ENCODE data around the gene ZNF598.
A peak's percentile ranks its signal among the peaks of the same experiment; 100 is the strongest.

ZNF598 gene

GRCh38 chr16:2009791-2010510 lies at the start of gene ZNF598:
ZNF598 (minus strand) TSS chr16:2009821.
- DNase-seq (ENCODE audit: low read depth, low spot score) = no peak

GRCh38 chr16:2058872-2059271 lies 49.3 kb upstream of the ZNF598 start:
- no peak for DNase-seq (ENCODE audit: low read depth, low spot score)

- DNase-seq (ENCODE audit: low read depth, low spot score) = no peak
These were observed 48.8 kb upstream of the ZNF598 start for GRCh38 chr16:2058420-2058819.

- no peak for DNase-seq (ENCODE audit: low read depth, low spot score)
These were observed 47.8 kb upstream of the ZNF598 start for GRCh38 chr16:2057438-2057837.

GRCh38 chr16:2056681-2057407 lies 47.2 kb upstream of the ZNF598 start:
- no peak for DNase-seq (ENCODE audit: low read depth, low spot score)

- no peak for DNase-seq (ENCODE audit: low read depth, low spot score)
These were observed 46.5 kb upstream of the ZNF598 start for GRCh38 chr16:2056077-2056476.

GRCh38 chr16:2054543-2055245 lies 45.1 kb upstream of the ZNF598 start:
- no peak for DNase-seq (ENCODE audit: low read depth, low spot score)

- DNase-seq (ENCODE audit: low read depth, low spot score) = no peak
These were observed 44.3 kb upstream of the ZNF598 start for GRCh38 chr16:2053897-2054296.

- DNase-seq (ENCODE audit: low read depth, low spot score) = no peak
These were observed 43.6 kb upstream of the ZNF598 start for GRCh38 chr16:2053211-2053610.

- no peak for DNase-seq (ENCODE audit: low read depth, low spot score)
These were observed 38.5 kb upstream of the ZNF598 start for GRCh38 chr16:2048116-2048543.

- peak; percentile 88 for DNase-seq (ENCODE audit: low read depth, low spot score)
These were observed 37.9 kb upstream of the ZNF598 start, which contains the start of the genes NTHL1 and TSC2 for GRCh38 chr16:2047330-2048115. NTHL1 (minus strand) TSS chr16:2047834; CDS start chr16:2047823, 11 bp downstream. TSC2 (plus strand) TSS chr16:2047985; CDS start chr16:2048616, 631 bp downstream.

GRCh38 chr16:2046893-2047329 lies 37.3 kb upstream of the ZNF598 start:
- no peak for DNase-seq (ENCODE audit: low read depth, low spot score)

- no peak for DNase-seq (ENCODE audit: low read depth, low spot score)
These were observed 36.6 kb upstream of the ZNF598 start for GRCh38 chr16:2045965-2046892.

GRCh38 chr16:2044541-2044940 lies 34.9 kb upstream of the ZNF598 start:
- DNase-seq (ENCODE audit: low read depth, low spot score) = no peak

- no peak for DNase-seq (ENCODE audit: low read depth, low spot score)
These were observed 34.2 kb upstream of the ZNF598 start for GRCh38 chr16:2043667-2044451.

GRCh38 chr16:2042986-2043666 lies 33.5 kb upstream of the ZNF598 start:
- no peak for DNase-seq (ENCODE audit: low read depth, low spot score)

- DNase-seq (ENCODE audit: low read depth, low spot score) = no peak
These were observed 32.8 kb upstream of the ZNF598 start for GRCh38 chr16:2042171-2042985.
